Measurements from ENCODE around the gene PPT2. TPM values are rescaled to one million over a fixed set of nuclear protein-coding genes. Genes with fewer than 3 reads are reported as not detected.

The PPT2 gene
- total RNA-seq, 1 experiment from 2014 or later: 70.9 TPM

GRCh38 chr6:32170294-32170693, 16.4 kb downstream of the PPT2 start:
- Histone ChIP-seq H3K27ac (ENCODE audit: low read depth, low read length, poor library complexity, severe bottlenecking) (no peak overlapping the region), H3K4me3 (ENCODE audit: low read depth, low read length, poor library complexity, severe bottlenecking) (no peak overlapping the region), H3K36me3 (ENCODE audit: insufficient read depth, low read length, poor library complexity, severe bottlenecking) (peaks cover 47% of the 10 kb centered on the region), H3K4me1 (ENCODE audit: insufficient read depth, low read length, poor library complexity, severe bottlenecking) (peaks cover 6% of the 10 kb centered on the region), H3K9me3 (ENCODE audit: low read depth, low read length, poor library complexity, severe bottlenecking) (no peaks in the 10 kb centered on the region), H3K27me3 (replicated peaks; ENCODE audit: insufficient read depth, low read depth, low read length, poor library complexity) (no peaks in the 10 kb centered on the region)
- TF ChIP-seq EZH2 (IDR thresholded peaks at IDR 0.05; ENCODE audit: borderline replicate concordance, low read depth, low read length, poor library complexity, severe bottlenecking): no peak
- TF ChIP-seq, protein P1, sequence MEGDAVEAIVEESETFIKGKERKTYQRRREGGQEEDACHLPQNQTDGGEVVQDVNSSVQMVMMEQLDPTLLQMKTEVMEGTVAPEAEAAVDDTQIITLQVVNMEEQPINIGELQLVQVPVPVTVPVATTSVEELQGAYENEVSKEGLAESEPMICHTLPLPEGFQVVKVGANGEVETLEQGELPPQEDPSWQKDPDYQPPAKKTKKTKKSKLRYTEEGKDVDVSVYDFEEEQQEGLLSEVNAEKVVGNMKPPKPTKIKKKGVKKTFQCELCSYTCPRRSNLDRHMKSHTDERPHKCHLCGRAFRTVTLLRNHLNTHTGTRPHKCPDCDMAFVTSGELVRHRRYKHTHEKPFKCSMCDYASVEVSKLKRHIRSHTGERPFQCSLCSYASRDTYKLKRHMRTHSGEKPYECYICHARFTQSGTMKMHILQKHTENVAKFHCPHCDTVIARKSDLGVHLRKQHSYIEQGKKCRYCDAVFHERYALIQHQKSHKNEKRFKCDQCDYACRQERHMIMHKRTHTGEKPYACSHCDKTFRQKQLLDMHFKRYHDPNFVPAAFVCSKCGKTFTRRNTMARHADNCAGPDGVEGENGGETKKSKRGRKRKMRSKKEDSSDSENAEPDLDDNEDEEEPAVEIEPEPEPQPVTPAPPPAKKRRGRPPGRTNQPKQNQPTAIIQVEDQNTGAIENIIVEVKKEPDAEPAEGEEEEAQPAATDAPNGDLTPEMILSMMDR (conservative IDR thresholded peaks at IDR 0.05; ENCODE audit: low read depth, low read length): no peak
- BruUV-seq (replicated peaks): no TSS peak
- intact Hi-C loops (cut with micrococcal nuclease; ENCODE audit: unreplicated experiment): no loop called here
- ChIA-PET CTCF (no interaction called here), POLR2A (ENCODE audit: low non-redundant PET) (interaction anchor here (0.6 kb wide), 1 partner anchor 47 kb away, joined by 3 read pairs; no protein-coding TSS in a partner anchor)
- no peak for DNase-seq (ENCODE audit: low spot score)

DNA sequence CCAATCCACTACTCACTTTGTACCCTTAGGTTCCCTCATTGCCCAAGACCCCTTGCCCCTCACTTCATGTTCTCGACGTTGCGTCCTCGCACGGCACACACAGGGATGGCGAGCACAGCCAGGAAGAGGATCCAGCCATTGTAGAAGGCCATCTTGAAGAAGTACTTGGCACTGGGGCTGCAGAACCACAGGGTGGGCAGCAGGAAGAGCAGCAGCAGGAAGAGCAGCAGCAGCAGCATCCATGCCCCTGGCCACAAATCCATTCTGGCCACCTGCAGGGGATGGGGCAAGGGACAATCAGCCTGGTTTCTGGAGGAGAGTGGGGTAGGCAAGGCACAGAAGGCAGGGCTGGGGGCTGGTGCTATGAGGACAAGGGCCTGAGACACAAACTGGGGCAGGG, 17.3 kb downstream of the PPT2 start:
- Histone ChIP-seq H3K36me3 (ENCODE audit: insufficient read depth, low read length, poor library complexity, severe bottlenecking) (peaks cover 45% of the 10 kb centered on the region), H3K27me3 (replicated peaks; ENCODE audit: insufficient read depth, low read depth, low read length, poor library complexity) (no peaks in the 10 kb centered on the region), H3K4me3 (ENCODE audit: low read depth, low read length, poor library complexity, severe bottlenecking) (no peak overlapping the region), H3K9me3 (ENCODE audit: low read depth, low read length, poor library complexity, severe bottlenecking) (no peaks in the 10 kb centered on the region), H3K4me1 (ENCODE audit: insufficient read depth, low read length, poor library complexity, severe bottlenecking) (peaks cover 7% of the 10 kb centered on the region), H3K27ac (ENCODE audit: low read depth, low read length, poor library complexity, severe bottlenecking) (no peak overlapping the region)
- intact Hi-C loops (cut with micrococcal nuclease; ENCODE audit: unreplicated experiment): no loop called here
- BruUV-seq (replicated peaks): no TSS peak
- ChIA-PET POLR2A (ENCODE audit: low non-redundant PET) (interaction anchor here (0.6 kb wide), 1 partner anchor 48 kb away, joined by 3 read pairs; no protein-coding TSS in a partner anchor), CTCF (no interaction called here)
- no peak for TF ChIP-seq EZH2 (IDR thresholded peaks at IDR 0.05; ENCODE audit: borderline replicate concordance, low read depth, low read length, poor library complexity, severe bottlenecking)
- no peak for DNase-seq (ENCODE audit: low spot score)

DNA sequence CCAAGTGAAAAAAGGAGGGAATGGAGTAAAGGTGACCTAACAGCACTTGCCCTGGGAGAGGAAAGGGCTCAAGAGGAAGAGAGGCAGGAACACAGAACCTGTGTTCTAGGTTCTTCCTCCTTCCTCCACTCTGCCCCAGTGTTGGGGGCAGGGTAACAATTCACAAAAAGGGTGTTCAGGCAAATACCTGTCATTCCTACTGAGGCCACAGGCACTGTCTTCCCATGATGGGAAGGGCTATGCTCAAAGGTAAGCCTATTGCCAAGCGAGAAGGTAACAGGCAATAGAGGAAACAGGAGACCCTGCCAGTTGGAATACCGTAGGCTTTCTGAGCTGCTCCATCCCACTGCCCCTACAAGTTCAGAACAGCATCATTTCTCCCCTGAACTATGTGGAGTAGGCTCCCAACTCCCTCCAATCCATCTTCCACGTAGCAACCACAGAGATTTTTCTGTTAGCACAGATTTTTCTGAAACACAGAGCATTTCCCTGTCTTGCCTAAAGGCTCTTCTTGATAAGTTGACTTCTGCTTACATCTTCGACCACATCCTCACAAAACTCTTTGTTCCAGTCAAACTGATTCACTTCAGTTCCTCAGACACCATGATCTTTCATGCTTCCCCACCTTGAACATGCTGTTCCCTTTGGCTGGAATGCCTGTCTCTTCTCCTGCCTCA, 19.2 kb downstream of the PPT2 start:
- ChIA-PET CTCF (interaction anchor here (0.6 kb wide), 1 partner anchor 649 kb away, joined by 4 read pairs; no protein-coding TSS in a partner anchor), POLR2A (ENCODE audit: low non-redundant PET) (no interaction called here)
- Histone ChIP-seq H3K4me1 (ENCODE audit: insufficient read depth, low read length, poor library complexity, severe bottlenecking) (peaks cover 19% of the 10 kb centered on the region), H3K27me3 (replicated peaks; ENCODE audit: insufficient read depth, low read depth, low read length, poor library complexity) (no peaks in the 10 kb centered on the region), H3K36me3 (ENCODE audit: insufficient read depth, low read length, poor library complexity, severe bottlenecking) (peaks cover 29% of the 10 kb centered on the region), H3K4me3 (ENCODE audit: low read depth, low read length, poor library complexity, severe bottlenecking) (no peak overlapping the region), H3K27ac (ENCODE audit: low read depth, low read length, poor library complexity, severe bottlenecking) (no peak overlapping the region), H3K9me3 (ENCODE audit: low read depth, low read length, poor library complexity, severe bottlenecking) (no peaks in the 10 kb centered on the region)
- TF ChIP-seq, protein P1 (conservative IDR thresholded peaks at IDR 0.05; ENCODE audit: low read depth, low read length): no peak
- TF ChIP-seq EZH2 (IDR thresholded peaks at IDR 0.05; ENCODE audit: borderline replicate concordance, low read depth, low read length, poor library complexity, severe bottlenecking): no peak
- intact Hi-C loops (cut with micrococcal nuclease; ENCODE audit: unreplicated experiment): no loop called here
- no TSS peak for BruUV-seq (replicated peaks)
- DNase-seq (ENCODE audit: low spot score): no peak
